Measurements from ENCODE around the gene PDE2A. TPM values are rescaled to one million over a fixed set of nuclear protein-coding genes. Genes with fewer than 3 reads are reported as not detected.

PDE2A gene
- total and polyA plus RNA-seq, 2 donors (not counting 3 experiments of a cell fraction or from before 2014, with no cell fraction given), result 14.8 to 16.8 TPM

GRCh38 chr11:72695354-72695753, 21.1 kb upstream of the PDE2A start:
- intact Hi-C loops (cut with micrococcal nuclease) (no loop called here), dilution Hi-C loops (cut with MboI; ENCODE audit: extremely low pct_ligation_motif_present, low sequenced_read_pairs) (no loop called here)
- Histone ChIP-seq H3K79me2 (ENCODE audit: control insufficient read depth, insufficient read depth, low read length) (no peaks in the 10 kb centered on the region), H3K4me1 (ENCODE audit: control insufficient read depth, extremely low read depth, insufficient read depth, low read length) (no peaks in the 10 kb centered on the region), H3K27me3 (ENCODE audit: control insufficient read depth in 2 of 2, insufficient read depth in 2 of 2, low read length in 2 of 2) (no peaks in the 10 kb centered on the region), H3K27ac (ENCODE audit: insufficient read depth, low read depth, low read length) (no peak overlapping the region), H3K36me3 (ENCODE audit: control insufficient read depth in 2 of 2, extremely low read depth in 1 of 2, insufficient read depth in 2 of 2, low read length in 2 of 2) (peaks cover 13 to 74% of the 10 kb centered on the region in 2 experiments), H4K20me1 (replicated peaks; ENCODE audit: control insufficient read depth, extremely low read depth, insufficient read depth, low read length) (no peaks in the 10 kb centered on the region), H3K9me3 (replicated peaks; ENCODE audit: control insufficient read depth, insufficient read depth, low read length) (no peaks in the 10 kb centered on the region), H3K4me2 (ENCODE audit: insufficient read depth, low read length) (no peak overlapping the region), H2AFZ (ENCODE audit: low read depth, low read length) (no peak overlapping the region), H3K9ac (replicated peaks; ENCODE audit: extremely low read depth, insufficient read depth, low read length) (no peak overlapping the region), H3K9me1 (replicated peaks; ENCODE audit: control insufficient read depth, extremely low read depth, insufficient read depth, low read length) (no peaks in the 10 kb centered on the region), H3K4me3 (replicated peaks in 1 of 3; ENCODE audit: insufficient read depth in 1 of 3, low read depth in 1 of 3, low read length in 3 of 3) (no peak overlapping the region)
- FAIRE-seq, result no peak
- DNase-seq (ENCODE audit: low read depth, low spot score), result no peak
- ChIA-PET POLR2A (no interaction called here), CTCF (interaction anchor here (1.9 kb wide), 1 partner anchor 11 kb away, joined by 6 read pairs; no protein-coding TSS in a partner anchor)
- BruUV-seq (replicated peaks), result no TSS peak
- TF ChIP-seq MYC (IDR thresholded peaks at IDR 0.05; ENCODE audit: low read depth, low read length) (no peak), POLR2AphosphoS5 (IDR thresholded peaks at IDR 0.05; ENCODE audit: insufficient read depth, low read depth, low read length) (no peak), FOS (IDR thresholded peaks at IDR 0.05; ENCODE audit: borderline replicate concordance, insufficient read depth, low read length) (no peak), MAX (IDR thresholded peaks at IDR 0.05; ENCODE audit: insufficient read depth, insufficient read length) (no peak), EZH2 (IDR thresholded peaks at IDR 0.05; ENCODE audit: borderline replicate concordance, low read depth, low read length, severe bottlenecking) (no peak), POLR2A (IDR thresholded peaks at IDR 0.05; ENCODE audit: low read depth, low read length) (no peak), JUN (IDR thresholded peaks at IDR 0.05; ENCODE audit: borderline replicate concordance, insufficient read depth, insufficient read length, low read depth) (no peak), GATA2 (IDR thresholded peaks at IDR 0.05; ENCODE audit: insufficient read depth, insufficient read length, low read depth, low read length) (no peak)
- TF ChIP-seq, protein P1, sequence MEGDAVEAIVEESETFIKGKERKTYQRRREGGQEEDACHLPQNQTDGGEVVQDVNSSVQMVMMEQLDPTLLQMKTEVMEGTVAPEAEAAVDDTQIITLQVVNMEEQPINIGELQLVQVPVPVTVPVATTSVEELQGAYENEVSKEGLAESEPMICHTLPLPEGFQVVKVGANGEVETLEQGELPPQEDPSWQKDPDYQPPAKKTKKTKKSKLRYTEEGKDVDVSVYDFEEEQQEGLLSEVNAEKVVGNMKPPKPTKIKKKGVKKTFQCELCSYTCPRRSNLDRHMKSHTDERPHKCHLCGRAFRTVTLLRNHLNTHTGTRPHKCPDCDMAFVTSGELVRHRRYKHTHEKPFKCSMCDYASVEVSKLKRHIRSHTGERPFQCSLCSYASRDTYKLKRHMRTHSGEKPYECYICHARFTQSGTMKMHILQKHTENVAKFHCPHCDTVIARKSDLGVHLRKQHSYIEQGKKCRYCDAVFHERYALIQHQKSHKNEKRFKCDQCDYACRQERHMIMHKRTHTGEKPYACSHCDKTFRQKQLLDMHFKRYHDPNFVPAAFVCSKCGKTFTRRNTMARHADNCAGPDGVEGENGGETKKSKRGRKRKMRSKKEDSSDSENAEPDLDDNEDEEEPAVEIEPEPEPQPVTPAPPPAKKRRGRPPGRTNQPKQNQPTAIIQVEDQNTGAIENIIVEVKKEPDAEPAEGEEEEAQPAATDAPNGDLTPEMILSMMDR (IDR thresholded peaks at IDR 0.05; ENCODE audit: extremely low read depth in 1 of 2, insufficient read depth in 1 of 2, low read depth in 1 of 2, low read length in 2 of 2), result no peak

Data from endothelial cell of umbilical vein (primary cell).